ENCODE data around the gene MYO9A. TPM values are rescaled to one million over a fixed set of nuclear protein-coding genes. Genes with fewer than 3 reads are reported as not detected.

Gene MYO9A
- polyA plus RNA-seq, 6 donors from 2014 or later = 10.8 to 26.7 (median 14.1) TPM

DNA sequence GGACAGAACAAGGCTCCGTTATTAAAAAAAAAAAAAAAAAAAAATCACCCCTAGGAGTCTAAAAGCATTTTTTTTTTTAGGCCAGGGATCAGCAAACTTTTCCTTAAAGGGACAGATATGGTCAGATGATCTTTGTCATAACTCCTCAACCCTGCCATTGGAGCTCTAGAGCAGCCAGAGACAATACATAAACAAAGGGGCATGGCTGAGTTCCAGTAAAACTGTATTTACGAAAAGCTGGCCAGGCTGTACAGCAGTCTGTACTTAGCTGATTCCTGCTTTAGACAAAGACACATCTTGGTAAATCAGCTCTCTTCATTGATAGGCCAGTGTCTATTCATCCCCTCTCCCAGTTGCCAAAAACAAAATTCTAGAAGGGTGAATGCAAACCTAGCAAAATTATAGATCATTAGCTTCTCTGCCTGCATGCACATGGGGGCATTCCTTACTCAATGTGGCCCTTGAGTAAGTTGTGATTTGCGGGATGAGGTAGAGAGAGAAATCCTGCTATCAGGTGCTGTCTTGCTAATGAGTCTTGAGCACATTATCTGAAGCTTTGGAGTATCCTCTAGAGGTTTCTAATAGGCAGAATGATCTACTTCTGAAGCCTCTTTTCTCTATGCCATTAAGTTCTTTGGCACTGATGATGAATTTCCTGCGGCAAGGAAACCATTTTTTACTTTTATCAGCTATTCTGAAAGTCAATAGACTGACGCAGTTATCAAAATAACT, 35.5 kb upstream of the MYO9A start:
- peaks cover 4 to 6% (median 6%) of the 10 kb centered on the region in 3 donors for H3K4me1 Mint-ChIP-seq
- no peaks in the 10 kb centered on the region for H3K9me3 Mint-ChIP-seq
- no peaks in the 10 kb centered on the region for H3K36me3 Mint-ChIP-seq
- DNase-seq (no peak), ATAC-seq (ENCODE audit: low read depth in 2 of 2) (no peak)
- H3K4me3 Mint-ChIP-seq = no peak overlapping the region
- H3K27me3 Mint-ChIP-seq = peaks cover 0 to 14% (median 0%) of the 10 kb centered on the region in 3 donors
- H3K27ac Mint-ChIP-seq = no peak overlapping the region

DNA sequence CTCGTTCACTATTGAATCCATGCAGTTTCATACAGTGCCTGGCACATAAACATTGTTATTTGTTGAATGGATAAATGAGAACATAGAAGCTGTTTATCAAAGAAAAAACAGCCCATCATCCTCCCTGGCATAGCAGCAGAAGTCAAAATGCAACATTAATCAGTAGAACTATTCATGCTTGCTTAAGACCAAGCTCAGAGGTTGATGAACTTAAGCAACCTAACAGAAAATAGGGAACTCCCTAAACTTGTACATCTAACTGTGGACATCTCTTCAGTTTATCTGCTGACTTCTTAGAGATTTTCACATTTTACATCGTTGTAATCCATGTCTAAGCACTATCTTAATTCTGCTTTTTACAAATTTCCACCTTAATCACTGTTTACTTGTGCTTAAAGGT, 29.5 kb upstream of the MYO9A start:
- DNase-seq (no peak), ATAC-seq (ENCODE audit: low read depth in 2 of 2) (no peak)
- no peak overlapping the region for H3K4me3 Mint-ChIP-seq
- peaks cover 0 to 6% (median 0%) of the 10 kb centered on the region in 3 donors for H3K27me3 Mint-ChIP-seq
- H3K27ac Mint-ChIP-seq = no peak overlapping the region
- H3K9me3 Mint-ChIP-seq = no peaks in the 10 kb centered on the region
- no peaks in the 10 kb centered on the region for H3K36me3 Mint-ChIP-seq
- no peaks in the 10 kb centered on the region for H3K4me1 Mint-ChIP-seq

GRCh38 chr15:72146934-72147333, 29.0 kb upstream of the MYO9A start:
- H3K27ac Mint-ChIP-seq = peak overlapping the region in 1 of 6 donors; percentile 10
- H3K4me1 Mint-ChIP-seq = no peaks in the 10 kb centered on the region
- H3K27me3 Mint-ChIP-seq = peaks cover 0 to 6% (median 0%) of the 10 kb centered on the region in 3 donors
- no peak for ATAC-seq (ENCODE audit: low read depth in 2 of 2)
- DNase-seq = no peak
- no peaks in the 10 kb centered on the region for H3K36me3 Mint-ChIP-seq
- H3K4me3 Mint-ChIP-seq = no peak overlapping the region
- H3K9me3 Mint-ChIP-seq = no peaks in the 10 kb centered on the region

GRCh38 chr15:72146221-72146620, 28.3 kb upstream of the MYO9A start:
- Mint-ChIP-seq H3K36me3 (no peaks in the 10 kb centered on the region), H3K27me3 (peaks cover 0 to 6% (median 0%) of the 10 kb centered on the region in 3 donors), H3K27ac (peak overlapping the region in 2 of 6 donors; percentile 3 to 39), H3K4me3 (no peak overlapping the region), H3K9me3 (no peaks in the 10 kb centered on the region), H3K4me1 (peaks cover 5 to 7% (median 6%) of the 10 kb centered on the region in 3 donors)
- no peak for ATAC-seq (ENCODE audit: low read depth in 2 of 2)
- no peak for DNase-seq

DNA sequence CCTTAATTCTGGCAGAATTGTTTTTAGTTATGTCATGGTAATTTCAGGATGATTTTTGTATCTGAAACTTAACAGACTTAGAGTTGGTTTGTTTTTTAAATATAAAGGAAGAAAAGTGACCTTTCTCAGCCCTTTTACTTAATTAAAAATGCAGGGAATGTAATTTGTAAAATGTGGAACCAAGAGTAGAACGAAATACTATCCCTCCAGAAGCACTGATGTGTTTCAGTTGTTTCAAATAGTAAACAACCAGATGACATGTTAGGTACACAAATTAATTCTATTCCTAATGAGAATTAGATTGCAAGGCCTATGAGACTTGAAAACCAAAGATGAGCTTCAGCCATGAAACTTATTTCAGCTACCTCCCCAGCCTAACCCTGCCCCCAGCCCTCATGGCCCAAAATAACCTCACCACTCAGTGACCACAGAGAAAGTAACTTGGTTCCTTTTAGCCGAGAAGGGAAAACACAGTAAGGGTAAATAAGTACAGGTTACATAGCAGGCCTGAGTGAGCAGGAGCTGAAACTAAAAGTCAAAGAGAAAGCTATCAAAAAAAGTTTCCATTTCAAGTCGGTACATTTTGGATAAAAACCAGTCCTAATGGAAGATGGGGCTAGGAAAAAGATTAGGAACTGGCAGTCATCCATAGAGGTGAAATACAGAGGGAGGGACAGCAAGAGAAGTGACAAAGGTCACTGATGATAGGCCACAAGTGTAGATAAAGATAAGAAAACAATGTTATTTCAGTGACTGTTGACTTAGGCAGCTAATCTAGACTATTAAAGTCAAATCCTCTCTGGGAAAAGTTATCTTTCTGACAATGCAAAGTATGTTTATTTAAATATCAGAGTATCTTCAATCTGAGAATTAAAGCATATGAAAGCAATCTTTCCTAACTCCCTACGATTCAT, 23.5 kb upstream of the MYO9A start:
- H3K27ac Mint-ChIP-seq = peak overlapping the region; percentile 5 to 88 (median 53)
- no peak for DNase-seq
- no peaks in the 10 kb centered on the region for H3K9me3 Mint-ChIP-seq
- ATAC-seq (ENCODE audit: low read depth in 2 of 2) = peak; percentile 85 to 86
- no peaks in the 10 kb centered on the region for H3K27me3 Mint-ChIP-seq
- H3K4me1 Mint-ChIP-seq = peaks cover 5 to 13% (median 12%) of the 10 kb centered on the region in 3 donors
- no peaks in the 10 kb centered on the region for H3K36me3 Mint-ChIP-seq
- no peak overlapping the region for H3K4me3 Mint-ChIP-seq

GRCh38 chr15:72140088-72140487, 22.1 kb upstream of the MYO9A start:
- DNase-seq (no peak), ATAC-seq (ENCODE audit: low read depth in 2 of 2) (no peak)
- Mint-ChIP-seq H3K4me3 (no peak overlapping the region), H3K27me3 (no peaks in the 10 kb centered on the region), H3K36me3 (no peaks in the 10 kb centered on the region), H3K27ac (no peak overlapping the region), H3K4me1 (peaks cover 5 to 13% (median 12%) of the 10 kb centered on the region in 3 donors), H3K9me3 (no peaks in the 10 kb centered on the region)

- H3K9me3 Mint-ChIP-seq = no peaks in the 10 kb centered on the region
- H3K4me1 Mint-ChIP-seq = peaks cover 5 to 13% (median 12%) of the 10 kb centered on the region in 3 donors
- no peak for DNase-seq
- no peak overlapping the region for H3K4me3 Mint-ChIP-seq
- peaks cover 0 to 2% (median 0%) of the 10 kb centered on the region in 3 donors for H3K27me3 Mint-ChIP-seq
- H3K27ac Mint-ChIP-seq = no peak overlapping the region
- ATAC-seq (ENCODE audit: low read depth in 2 of 2) = no peak
- H3K36me3 Mint-ChIP-seq = no peaks in the 10 kb centered on the region
Measured at GRCh38 chr15:72139667-72140066, 21.7 kb upstream of the MYO9A start.

DNA sequence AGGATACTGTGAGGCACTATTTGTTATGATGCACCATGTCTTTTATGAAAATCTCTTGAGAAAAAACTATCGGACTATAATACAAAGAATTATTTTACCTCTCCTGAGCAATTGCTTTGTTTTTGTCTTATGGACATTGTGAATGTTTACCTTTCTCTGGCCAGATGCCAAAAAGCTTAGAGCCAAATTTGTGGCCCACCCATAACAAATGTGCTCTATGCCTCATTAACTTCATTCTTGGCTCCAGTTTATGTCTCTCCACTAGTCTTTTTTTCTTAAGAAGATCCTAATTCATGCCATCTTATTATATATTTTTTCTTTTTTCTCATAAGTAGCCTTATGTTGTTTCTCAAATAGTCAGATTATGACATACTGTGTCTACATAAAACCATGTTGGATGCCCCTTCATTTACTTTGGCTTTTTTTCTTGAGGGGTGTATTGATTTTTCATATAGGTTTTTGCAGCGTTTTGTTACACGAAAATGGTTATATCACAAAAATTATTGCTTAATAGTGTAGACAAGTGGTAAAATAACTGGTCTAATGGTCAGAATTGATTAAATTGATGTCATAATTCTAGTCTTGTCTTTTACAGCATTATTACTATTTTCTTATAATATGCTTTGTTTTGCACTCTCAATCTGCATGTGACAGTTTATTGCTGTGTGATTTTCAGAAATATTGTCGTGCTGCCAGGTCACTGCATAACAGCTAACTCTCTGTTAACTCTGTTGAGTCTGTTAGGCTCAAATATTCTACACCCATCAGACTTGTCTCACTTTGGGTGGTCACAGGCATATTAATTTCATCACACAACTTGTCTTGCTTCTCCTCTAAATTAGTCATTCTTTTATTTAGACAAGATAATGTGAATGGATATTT, 18.5 kb upstream of the MYO9A start:
- Mint-ChIP-seq H3K4me3 (no peak overlapping the region), H3K9me3 (no peaks in the 10 kb centered on the region), H3K36me3 (no peaks in the 10 kb centered on the region), H3K27me3 (peaks cover 0 to 3% (median 0%) of the 10 kb centered on the region in 3 donors), H3K4me1 (peaks cover 1 to 8% (median 8%) of the 10 kb centered on the region in 3 donors), H3K27ac (peak overlapping the region in 1 of 6 donors; percentile 49)
- no peak for ATAC-seq (ENCODE audit: low read depth in 2 of 2)
- DNase-seq = no peak

DNA sequence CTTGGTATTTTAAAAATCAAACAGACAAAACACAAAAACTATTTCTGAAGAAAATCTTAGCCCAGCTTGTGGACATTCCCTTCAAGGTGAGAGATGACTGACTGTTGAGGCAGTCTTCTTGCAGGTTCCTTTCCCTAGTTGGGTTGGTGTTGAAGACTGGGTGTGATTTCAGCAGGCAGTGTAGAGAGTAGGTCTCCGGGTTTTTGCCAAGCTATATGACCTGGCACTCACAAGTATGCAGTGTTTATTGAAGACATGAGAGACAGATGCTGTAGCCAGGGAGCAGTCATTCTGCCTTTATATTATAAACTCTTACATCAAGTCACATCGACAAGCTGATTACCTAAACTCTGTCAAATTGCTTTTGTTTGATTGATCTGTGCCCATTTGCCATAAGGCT, 17.8 kb upstream of the MYO9A start:
- Mint-ChIP-seq H3K36me3 (no peaks in the 10 kb centered on the region), H3K9me3 (no peaks in the 10 kb centered on the region), H3K4me1 (peaks cover 0 to 2% (median under 1%) of the 10 kb centered on the region in 3 donors), H3K27me3 (peaks cover 0 to 3% (median 0%) of the 10 kb centered on the region in 3 donors), H3K27ac (no peak overlapping the region), H3K4me3 (no peak overlapping the region)
- no peak for DNase-seq
- ATAC-seq (ENCODE audit: low read depth in 2 of 2) = no peak

- no peak for ATAC-seq (ENCODE audit: low read depth in 2 of 2)
- no peaks in the 10 kb centered on the region for H3K36me3 Mint-ChIP-seq
- H3K27me3 Mint-ChIP-seq = peaks cover 0 to 3% (median 0%) of the 10 kb centered on the region in 3 donors
- DNase-seq = no peak
- H3K4me1 Mint-ChIP-seq = no peaks in the 10 kb centered on the region
- H3K9me3 Mint-ChIP-seq = no peaks in the 10 kb centered on the region
- H3K27ac Mint-ChIP-seq = no peak overlapping the region
- H3K4me3 Mint-ChIP-seq = no peak overlapping the region
Measured at GRCh38 chr15:72133211-72133610, 15.3 kb upstream of the MYO9A start.

GRCh38 chr15:72131922-72132321, 14.0 kb upstream of the MYO9A start:
- no peak overlapping the region for H3K4me3 Mint-ChIP-seq
- DNase-seq (no peak), ATAC-seq (ENCODE audit: low read depth in 2 of 2) (no peak)
- no peaks in the 10 kb centered on the region for H3K36me3 Mint-ChIP-seq
- peak overlapping the region in 1 of 6 donors; percentile 81 for H3K27ac Mint-ChIP-seq
- H3K9me3 Mint-ChIP-seq = no peaks in the 10 kb centered on the region
- H3K4me1 Mint-ChIP-seq = no peaks in the 10 kb centered on the region
- peaks cover 0 to 3% (median 0%) of the 10 kb centered on the region in 3 donors for H3K27me3 Mint-ChIP-seq

DNA sequence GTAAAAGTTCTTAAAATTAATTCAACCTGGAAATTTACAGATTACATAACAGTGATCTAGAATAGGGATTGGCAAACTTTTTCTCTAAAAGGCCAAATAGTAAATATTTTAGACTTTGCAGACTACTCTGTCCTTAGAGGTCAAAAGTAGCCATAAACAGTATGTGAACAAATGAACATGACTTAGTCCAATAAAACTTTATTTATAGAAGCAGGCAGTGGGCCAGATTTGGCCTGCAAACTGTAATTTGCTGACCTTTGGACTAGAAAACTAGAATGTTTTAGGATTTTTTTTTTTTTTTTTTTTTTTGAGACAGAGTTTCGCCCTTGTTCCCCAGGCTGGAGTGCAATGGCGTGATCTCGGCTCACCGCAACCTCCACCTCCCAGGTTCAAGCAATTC, 12.3 kb upstream of the MYO9A start:
- Mint-ChIP-seq H3K9me3 (no peaks in the 10 kb centered on the region), H3K27me3 (peaks cover 0 to 3% (median 0%) of the 10 kb centered on the region in 3 donors), H3K36me3 (no peaks in the 10 kb centered on the region), H3K4me1 (no peaks in the 10 kb centered on the region), H3K4me3 (no peak overlapping the region), H3K27ac (no peak overlapping the region)
- ATAC-seq (ENCODE audit: low read depth in 2 of 2) (no peak), DNase-seq (no peak)

GRCh38 chr15:72128359-72128758, 10.4 kb upstream of the MYO9A start:
- Mint-ChIP-seq H3K27me3 (no peaks in the 10 kb centered on the region), H3K36me3 (no peaks in the 10 kb centered on the region), H3K27ac (no peak overlapping the region), H3K4me3 (no peak overlapping the region), H3K4me1 (no peaks in the 10 kb centered on the region), H3K9me3 (no peaks in the 10 kb centered on the region)
- ATAC-seq (ENCODE audit: low read depth in 2 of 2) (no peak), DNase-seq (no peak)

All from naive B cell (primary cell).